ENCODE measurements around the gene MPZL3. TPM values are rescaled to one million over a fixed set of nuclear protein-coding genes. Genes with fewer than 3 reads are reported as not detected.

Gene MPZL3
- total RNA-seq, 1 donor from 2014 or later = 0.21 TPM

DNA sequence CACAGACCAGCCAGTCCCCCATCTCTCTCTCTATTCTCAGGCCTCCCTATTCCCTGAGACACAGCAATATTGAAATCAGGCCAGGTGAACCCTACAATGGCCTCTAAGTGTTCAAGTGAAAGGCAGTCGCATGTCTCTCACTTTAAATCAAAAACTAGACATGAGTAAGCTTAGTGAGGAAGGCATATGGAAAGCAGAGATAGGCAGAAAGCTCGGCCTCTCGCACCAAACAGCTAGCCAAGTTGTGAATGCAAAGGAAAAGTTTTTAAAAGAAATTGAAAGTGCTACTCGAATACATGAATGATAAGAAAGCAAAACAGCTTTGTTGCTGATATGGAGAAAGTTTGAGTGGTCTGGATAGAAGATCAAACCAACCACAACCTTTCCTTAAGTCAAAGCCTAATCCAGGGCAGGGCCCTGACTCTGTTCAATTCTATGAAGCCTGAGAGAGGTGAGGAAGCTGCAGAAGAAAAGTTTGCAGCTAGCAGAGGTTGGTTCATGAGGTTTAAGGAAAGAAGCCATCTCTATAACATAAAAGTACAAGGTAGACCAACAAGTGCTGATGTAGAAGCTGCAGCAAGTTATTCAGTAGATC lies 31.7 kb upstream of the MPZL3 start:
- Histone ChIP-seq H3K27ac (no peak overlapping the region), H3K9me3 (no peaks in the 10 kb centered on the region), H3K36me3 (no peaks in the 10 kb centered on the region), H3K4me1 (no peaks in the 10 kb centered on the region), H3K27me3 (no peaks in the 10 kb centered on the region), H3K4me3 (no peak overlapping the region)
- no peak for DNase-seq (ENCODE audit: low spot score in 2 of 2)
- TF ChIP-seq, protein P1, sequence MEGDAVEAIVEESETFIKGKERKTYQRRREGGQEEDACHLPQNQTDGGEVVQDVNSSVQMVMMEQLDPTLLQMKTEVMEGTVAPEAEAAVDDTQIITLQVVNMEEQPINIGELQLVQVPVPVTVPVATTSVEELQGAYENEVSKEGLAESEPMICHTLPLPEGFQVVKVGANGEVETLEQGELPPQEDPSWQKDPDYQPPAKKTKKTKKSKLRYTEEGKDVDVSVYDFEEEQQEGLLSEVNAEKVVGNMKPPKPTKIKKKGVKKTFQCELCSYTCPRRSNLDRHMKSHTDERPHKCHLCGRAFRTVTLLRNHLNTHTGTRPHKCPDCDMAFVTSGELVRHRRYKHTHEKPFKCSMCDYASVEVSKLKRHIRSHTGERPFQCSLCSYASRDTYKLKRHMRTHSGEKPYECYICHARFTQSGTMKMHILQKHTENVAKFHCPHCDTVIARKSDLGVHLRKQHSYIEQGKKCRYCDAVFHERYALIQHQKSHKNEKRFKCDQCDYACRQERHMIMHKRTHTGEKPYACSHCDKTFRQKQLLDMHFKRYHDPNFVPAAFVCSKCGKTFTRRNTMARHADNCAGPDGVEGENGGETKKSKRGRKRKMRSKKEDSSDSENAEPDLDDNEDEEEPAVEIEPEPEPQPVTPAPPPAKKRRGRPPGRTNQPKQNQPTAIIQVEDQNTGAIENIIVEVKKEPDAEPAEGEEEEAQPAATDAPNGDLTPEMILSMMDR (IDR thresholded peaks at IDR 0.05) = no peak
- intact Hi-C loops (cut with DNase I) = no loop called here

DNA sequence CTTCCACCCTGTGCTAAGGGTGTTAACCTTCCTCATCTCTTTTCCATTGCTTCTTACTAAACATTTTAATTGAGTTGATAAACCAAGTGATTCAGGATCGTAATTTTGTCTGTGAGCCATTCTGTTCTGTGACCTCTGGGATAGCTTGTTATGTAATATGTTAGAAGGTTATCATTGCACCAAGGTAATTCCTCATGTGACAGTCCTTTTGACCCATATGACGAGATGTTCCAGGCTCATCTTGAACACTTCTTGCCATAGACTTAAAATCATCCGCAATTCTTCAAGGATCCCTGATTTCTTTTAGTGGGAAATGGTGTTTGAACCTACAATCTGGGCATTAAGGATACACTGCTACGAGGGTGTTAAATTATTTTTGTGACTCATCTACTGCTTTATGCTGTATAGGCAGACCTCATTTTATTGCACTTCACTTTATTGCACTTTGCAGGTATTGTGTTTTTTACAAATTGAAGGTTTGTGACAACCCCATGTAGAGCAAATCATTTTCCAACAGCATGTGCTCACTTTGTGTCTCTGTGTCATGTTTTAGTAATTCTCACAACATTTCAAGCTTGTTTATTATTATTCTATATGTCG lies 31.0 kb upstream of the MPZL3 start:
- Histone ChIP-seq H3K27me3 (no peaks in the 10 kb centered on the region), H3K4me1 (no peaks in the 10 kb centered on the region), H3K4me3 (no peak overlapping the region), H3K36me3 (no peaks in the 10 kb centered on the region), H3K27ac (no peak overlapping the region), H3K9me3 (no peaks in the 10 kb centered on the region)
- intact Hi-C loops (cut with DNase I) = no loop called here
- DNase-seq (ENCODE audit: low spot score in 2 of 2) = no peak
- TF ChIP-seq, protein P1 (IDR thresholded peaks at IDR 0.05) = no peak

DNA sequence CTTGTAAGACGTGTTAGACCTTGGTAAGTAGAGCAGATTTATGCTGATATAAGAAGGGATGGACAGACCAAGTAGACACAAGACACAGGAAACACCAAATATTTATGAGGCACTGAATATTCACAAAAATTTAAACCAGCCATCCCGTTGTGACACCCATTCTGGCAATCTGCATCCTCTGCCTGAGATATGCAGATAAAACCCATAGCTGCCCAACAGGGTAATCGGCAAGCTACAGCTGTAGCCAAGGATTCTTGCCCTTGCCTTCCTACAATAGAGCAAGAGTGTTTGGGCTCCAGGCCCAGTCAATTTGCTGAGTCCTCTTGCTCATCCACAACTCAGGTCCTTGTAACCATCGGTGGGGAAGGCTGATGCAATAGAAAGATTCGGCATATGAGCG lies 30.4 kb upstream of the MPZL3 start:
- no peak overlapping the region for H3K27ac ChIP-seq
- DNase-seq (ENCODE audit: low spot score in 2 of 2) = no peak
- intact Hi-C loops (cut with DNase I) = no loop called here
- TF ChIP-seq, protein P1 (IDR thresholded peaks at IDR 0.05) = no peak
- no peaks in the 10 kb centered on the region for H3K4me1 ChIP-seq
- H3K36me3 ChIP-seq = no peaks in the 10 kb centered on the region
- no peak overlapping the region for H3K4me3 ChIP-seq
- H3K27me3 ChIP-seq = no peaks in the 10 kb centered on the region
- no peaks in the 10 kb centered on the region for H3K9me3 ChIP-seq

- no peak for DNase-seq (ENCODE audit: low spot score in 2 of 2)
- H3K27ac ChIP-seq = no peak overlapping the region
- no peaks in the 10 kb centered on the region for H3K9me3 ChIP-seq
- no peaks in the 10 kb centered on the region for H3K4me1 ChIP-seq
- H3K27me3 ChIP-seq = no peaks in the 10 kb centered on the region
- TF ChIP-seq, protein P1 (IDR thresholded peaks at IDR 0.05) = no peak
- H3K4me3 ChIP-seq = no peak overlapping the region
- intact Hi-C loops (cut with DNase I) = no loop called here
- H3K36me3 ChIP-seq = no peaks in the 10 kb centered on the region
Measured at GRCh38 chr11:118281284-118281683, 29.1 kb upstream of the MPZL3 start.

- no peak for DNase-seq (ENCODE audit: low spot score in 2 of 2)
- H3K27ac ChIP-seq = no peak overlapping the region
- no peaks in the 10 kb centered on the region for H3K9me3 ChIP-seq
- H3K4me3 ChIP-seq = no peak overlapping the region
- no peaks in the 10 kb centered on the region for H3K27me3 ChIP-seq
- TF ChIP-seq, protein P1 (IDR thresholded peaks at IDR 0.05) = no peak
- H3K36me3 ChIP-seq = no peaks in the 10 kb centered on the region
- intact Hi-C loops (cut with DNase I) = no loop called here
- H3K4me1 ChIP-seq = no peaks in the 10 kb centered on the region
Measured at GRCh38 chr11:118277312-118277711, 25.1 kb upstream of the MPZL3 start.

Data from ascending aorta (tissue), 2 donors.